Bronchial epithelial cell (primary cell): ENCODE data around the gene STK11. TPM values are rescaled to one million over a fixed set of nuclear protein-coding genes. Genes with fewer than 3 reads are reported as not detected.

Source experiments
- DNase-seq: peaks from one replicate; pipeline ENCODE4 v3.0.0-alpha.2; 2010; ENCODE audit warnings: low read depth
- FAIRE-seq: peaks from 2 replicates; lab custom pipeline; 2011; peaks lifted over from hg19 to GRCh38; lab: Jason Lieb, UNC
- H3K27me3 ChIP-seq: 2 replicates; pipeline ENCODE4 v1.5.1; 2011; ENCODE audit warnings: low read length; ENCODE audit not compliant: control insufficient read depth, insufficient read depth
- H3K36me3 ChIP-seq: 2 replicates; pipeline ENCODE4 v1.5.1; 2011; ENCODE audit warnings: low read length; ENCODE audit not compliant: control insufficient read depth, insufficient read depth
- H3K4me3 ChIP-seq: 2 replicates; pipeline ENCODE4 v1.5.1; 2011; ENCODE audit warnings: mild to moderate bottlenecking, low read depth, low read length, control low read depth
- CTCF ChIP-seq: IDR thresholded peaks from 2 replicates; pipeline ENCODE4 v1.5.1; 2011; ENCODE audit warnings: mild to moderate bottlenecking, moderate library complexity, low read length, control low read depth, inconsistent platforms; ENCODE audit not compliant: insufficient read depth, severe bottlenecking
- total RNA-seq: library from RNA; depleted of rRNA; stranded (reverse); fragments of >200 nt; gene quantifications from 2 replicates; pipeline ENCODE4 v1.2.1, GENCODE V29; 2014

STK11 gene
- total RNA-seq, 1 donor from 2014 or later: 117 TPM

DNA sequence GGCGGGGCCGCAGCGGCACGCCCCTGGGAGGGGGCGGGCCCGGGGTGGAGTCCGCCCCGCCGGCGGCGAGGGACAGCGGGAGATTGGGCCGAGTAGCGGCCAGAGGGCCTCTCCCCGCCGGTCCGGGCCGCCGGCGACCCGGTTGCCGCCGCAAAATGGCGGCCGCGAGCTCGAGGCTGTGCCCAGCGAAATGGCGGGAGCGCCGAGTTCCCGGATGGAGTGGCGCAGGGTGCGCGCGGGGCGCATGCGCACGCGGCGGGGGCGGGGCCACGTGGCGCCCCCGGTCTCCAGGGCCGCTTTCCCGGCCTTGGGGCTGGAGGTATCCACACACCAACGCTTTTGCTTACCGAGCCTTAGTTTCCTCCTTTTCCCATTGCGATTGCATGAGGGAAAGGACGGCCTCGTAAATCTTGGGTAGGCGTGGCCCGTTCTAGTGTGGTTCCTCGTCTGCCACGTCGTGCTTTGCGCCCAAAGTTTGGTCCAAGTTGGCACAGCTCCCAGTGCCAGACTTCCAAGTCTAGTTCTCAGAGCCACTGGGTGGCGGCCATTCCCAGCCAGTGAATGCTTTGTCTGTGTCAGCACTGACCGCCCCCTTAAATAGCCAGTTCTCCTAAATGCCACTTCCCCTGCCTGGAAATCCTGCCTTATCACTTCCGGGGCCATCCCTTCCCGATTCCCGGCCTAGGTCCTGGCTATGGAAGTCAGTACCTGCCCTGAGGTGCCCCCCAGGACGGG lies 64.1 kb downstream of the STK11 start:
- TF ChIP-seq CTCF: no peak
- DNase-seq (peak; percentile 62), FAIRE-seq (no peak)
- H3K4me3 ChIP-seq: peak overlapping the region; percentile 46
- H3K36me3 ChIP-seq: peaks cover 28% of the 10 kb centered on the region
- H3K27me3 ChIP-seq: no peaks in the 10 kb centered on the region

DNA sequence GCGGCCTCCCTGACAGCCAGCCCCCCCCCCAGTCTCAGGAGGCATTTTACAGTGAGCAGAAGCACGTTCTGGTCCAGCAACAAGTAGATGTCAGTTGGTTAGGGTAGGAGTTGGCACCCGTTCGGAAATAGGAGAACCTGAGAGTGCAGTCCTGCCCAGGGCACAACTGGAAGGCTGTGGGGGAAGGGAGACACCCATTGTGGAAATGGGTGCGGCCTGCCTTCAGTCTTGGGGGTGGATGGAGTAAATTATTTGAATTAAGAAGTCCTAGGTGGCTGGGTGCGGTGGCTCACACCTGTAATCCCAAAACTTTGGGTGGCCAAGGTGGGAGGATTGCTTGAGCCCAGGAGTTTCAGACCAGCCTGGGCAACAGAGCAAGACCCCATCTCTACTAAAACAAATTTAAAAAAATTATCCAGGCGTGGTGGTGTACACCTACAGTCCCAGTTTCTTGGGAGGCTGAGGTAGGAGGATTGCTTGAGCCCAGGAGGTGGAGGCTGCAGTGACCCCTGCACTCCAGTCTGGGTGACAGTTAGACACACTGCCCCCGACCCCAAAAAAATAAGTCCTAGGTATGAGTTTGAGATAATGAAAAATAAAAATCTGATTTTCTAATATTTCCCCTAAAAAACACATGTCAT lies 64.8 kb downstream of the STK11 start:
- no peaks in the 10 kb centered on the region for H3K27me3 ChIP-seq
- H3K4me3 ChIP-seq: peak overlapping the region; percentile 46
- FAIRE-seq: no peak
- TF ChIP-seq CTCF: no peak
- peaks cover 32% of the 10 kb centered on the region for H3K36me3 ChIP-seq
- DNase-seq: no peak

GRCh38 chr19:1270854-1271527 lies 65.4 kb downstream of the STK11 start:
- FAIRE-seq (no peak), DNase-seq (no peak)
- Histone ChIP-seq H3K27me3 (no peaks in the 10 kb centered on the region), H3K4me3 (no peak overlapping the region), H3K36me3 (peaks cover 32% of the 10 kb centered on the region)
- no peak for TF ChIP-seq CTCF

GRCh38 chr19:1271528-1272422 lies 66.2 kb downstream of the STK11 start:
- TF ChIP-seq CTCF: no peak
- no peak for DNase-seq
- no peak overlapping the region for H3K4me3 ChIP-seq
- peaks cover 32% of the 10 kb centered on the region for H3K36me3 ChIP-seq
- no peak for FAIRE-seq
- H3K27me3 ChIP-seq: no peaks in the 10 kb centered on the region

DNA sequence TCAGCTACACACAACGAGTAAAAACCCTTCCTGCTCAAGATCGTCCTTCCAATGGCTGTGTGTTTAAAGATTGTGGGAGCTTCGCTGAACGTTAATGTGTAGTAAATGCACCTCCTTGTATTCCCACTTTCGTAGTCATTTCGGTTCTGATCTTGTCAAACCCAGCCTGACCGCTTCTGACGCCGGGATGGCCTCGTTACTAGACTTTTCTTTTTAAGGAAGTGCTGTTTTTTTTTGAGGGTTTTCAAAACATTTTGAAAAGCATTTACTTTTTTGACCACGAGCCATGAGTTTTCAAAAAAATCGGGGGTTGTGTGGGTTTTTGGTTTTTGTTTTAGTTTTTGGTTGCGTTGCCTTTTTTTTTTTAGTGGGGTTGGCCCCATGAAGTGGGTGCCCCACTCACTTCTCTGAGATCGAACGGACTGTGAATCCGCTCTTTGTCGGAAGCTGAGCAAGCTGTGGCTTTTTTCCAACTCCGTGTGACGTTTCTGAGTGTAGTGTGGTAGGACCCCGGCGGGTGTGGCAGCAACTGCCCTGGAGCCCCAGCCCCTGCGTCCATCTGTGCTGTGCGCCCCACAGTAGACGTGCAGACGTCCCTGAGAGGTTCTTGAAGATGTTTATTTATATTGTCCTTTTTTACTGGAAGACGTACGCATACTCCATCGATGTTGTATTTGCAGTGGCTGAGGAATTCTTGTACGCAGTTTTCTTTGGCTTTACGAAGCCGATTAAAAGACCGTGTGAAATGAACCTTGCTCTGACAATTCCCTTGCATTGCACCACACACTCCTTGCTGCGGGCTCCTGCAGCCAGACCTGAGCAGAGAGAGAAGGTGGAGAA lies 67.1 kb downstream of the STK11 start:
- H3K36me3 ChIP-seq: peaks cover 35% of the 10 kb centered on the region
- no peak for TF ChIP-seq CTCF
- no peaks in the 10 kb centered on the region for H3K27me3 ChIP-seq
- DNase-seq (no peak), FAIRE-seq (no peak)
- H3K4me3 ChIP-seq: no peak overlapping the region
